CD4-positive, alpha-beta T cell (primary cell): ENCODE data around the gene ARVCF. TPM values are rescaled to one million over a fixed set of nuclear protein-coding genes. Genes with fewer than 3 reads are reported as not detected.
A peak's percentile ranks its signal among the peaks of the same experiment; 100 is the strongest.

ENCODE experiments used
- ATAC-seq: fragments of 200-7000 bp; cut with Tn5 transposase; one replicate; pipeline ENCODE4 v1.10.0; 2022; ENCODE audit warnings: mild to moderate bottlenecking; ENCODE audit not compliant: poor library complexity
- CTCF ChIA-PET: fragments of 350-600 bp; sonication (Branson Sonifier 250); formaldehyde crosslinking; loops from one replicate; lab custom pipeline; 2021; ENCODE audit warnings: antibody characterized with exemption, inconsistent platforms; lab: Charles Lee
- POLR2A ChIA-PET: fragments of 350-600 bp; sonication (Branson Sonifier 250); formaldehyde crosslinking; loops from one replicate; lab custom pipeline; 2021; ENCODE audit warnings: antibody characterized with exemption, inconsistent platforms; lab: Charles Lee
- DNase-seq, 14 experiments: peaks; one replicate each; pipeline ENCODE4 v3.0.0-alpha.2; 2013 to 2020; ENCODE audit warnings: mixed read lengths in 2 of 14
- H3K27ac ChIP-seq, 2 donors: one replicate each; pipeline versions ENCODE4 v1.5.1 to v1.7.0; 2013; ENCODE audit warnings: low read length in 2 of 2, low read depth in 1 of 2, mild to moderate bottlenecking in 1 of 2
- H3K27me3 ChIP-seq, 2 experiments: 1 replicate in 1 of 2; 2 replicates in 1 of 2; pipeline versions ENCODE4 v1.6.1 to v1.7.0; 2013; ENCODE audit warnings: low read length in 2 of 2, control low read depth in 1 of 2, mild to moderate bottlenecking in 1 of 2, moderate library complexity in 1 of 2; ENCODE audit not compliant: insufficient read depth in 2 of 2, control insufficient read depth in 1 of 2
- H3K36me3 ChIP-seq: one replicate; pipeline ENCODE4 v1.6.1; 2013; ENCODE audit warnings: low read length, control low read depth; ENCODE audit not compliant: insufficient read depth
- H3K4me1 ChIP-seq: one replicate; pipeline ENCODE4 v1.6.1; 2013; ENCODE audit warnings: low read length, control low read depth; ENCODE audit not compliant: insufficient read depth
- H3K4me3 ChIP-seq: one replicate; pipeline ENCODE4 v1.5.1; 2013; ENCODE audit warnings: mild to moderate bottlenecking, low read length, moderate library complexity
- H3K9me3 ChIP-seq, 2 experiments: 1 replicate in 1 of 2; 2 replicates in 1 of 2; pipeline versions ENCODE4 v1.6.1 to v1.7.0; 2013; ENCODE audit warnings: low read length in 2 of 2, mild to moderate bottlenecking in 2 of 2, control low read depth in 1 of 2, moderate library complexity in 1 of 2; ENCODE audit not compliant: control insufficient read depth in 1 of 2, insufficient read depth in 1 of 2
- H3K27ac Mint-ChIP-seq: one replicate; pipeline ENCODE4 v1.8.0; 2020; ENCODE audit warnings: mixed read lengths
- H3K27me3 Mint-ChIP-seq: one replicate; pipeline ENCODE4 v1.8.0; 2021; ENCODE audit warnings: mixed read lengths
- H3K36me3 Mint-ChIP-seq: one replicate; pipeline ENCODE4 v1.8.0; 2021; ENCODE audit warnings: low read depth, mixed read lengths
- H3K4me1 Mint-ChIP-seq: one replicate; pipeline ENCODE4 v1.8.0; 2021; ENCODE audit warnings: low read depth, mixed read lengths
- H3K4me3 Mint-ChIP-seq: one replicate; pipeline ENCODE4 v1.8.0; 2020; ENCODE audit warnings: mild to moderate bottlenecking, mixed read lengths
- H3K9me3 Mint-ChIP-seq: one replicate; pipeline ENCODE4 v1.8.0; 2020; ENCODE audit warnings: mixed read lengths
- intact Hi-C, 2 experiments: fragments of 100-400 bp; cut with DNase I in 1 of 2; cut with micrococcal nuclease in 1 of 2; formaldehyde crosslinking; loops; one replicate each; pipeline versions ENCODE4 v1.15.1 to v1.9.0; 2023 to 2025; cut with DNase I, micrococcal nuclease
- polyA plus RNA-seq, 2 donors: library from polyadenylated mRNA; unstranded; fragments of 120-200 nt; gene quantifications; one replicate each; pipeline ENCODE4 v1.2.1, GENCODE V29; 2013
- total RNA-seq, 174 experiments: library from RNA in 2 of 174; stranded (reverse) in 2 of 174; gene quantifications; one replicate each; pipeline ENCODE4 v1.2.3 and lab custom pipeline; 2021 to 2026
- TF ChIP-seq, protein P1 (sequence below): fragments of 200-600 bp; IDR thresholded peaks from one replicate; pipeline ENCODE4 v1.8.0; 2022; ENCODE audit warnings: antibody characterized with exemption, mild to moderate bottlenecking

The ARVCF gene, protein sequence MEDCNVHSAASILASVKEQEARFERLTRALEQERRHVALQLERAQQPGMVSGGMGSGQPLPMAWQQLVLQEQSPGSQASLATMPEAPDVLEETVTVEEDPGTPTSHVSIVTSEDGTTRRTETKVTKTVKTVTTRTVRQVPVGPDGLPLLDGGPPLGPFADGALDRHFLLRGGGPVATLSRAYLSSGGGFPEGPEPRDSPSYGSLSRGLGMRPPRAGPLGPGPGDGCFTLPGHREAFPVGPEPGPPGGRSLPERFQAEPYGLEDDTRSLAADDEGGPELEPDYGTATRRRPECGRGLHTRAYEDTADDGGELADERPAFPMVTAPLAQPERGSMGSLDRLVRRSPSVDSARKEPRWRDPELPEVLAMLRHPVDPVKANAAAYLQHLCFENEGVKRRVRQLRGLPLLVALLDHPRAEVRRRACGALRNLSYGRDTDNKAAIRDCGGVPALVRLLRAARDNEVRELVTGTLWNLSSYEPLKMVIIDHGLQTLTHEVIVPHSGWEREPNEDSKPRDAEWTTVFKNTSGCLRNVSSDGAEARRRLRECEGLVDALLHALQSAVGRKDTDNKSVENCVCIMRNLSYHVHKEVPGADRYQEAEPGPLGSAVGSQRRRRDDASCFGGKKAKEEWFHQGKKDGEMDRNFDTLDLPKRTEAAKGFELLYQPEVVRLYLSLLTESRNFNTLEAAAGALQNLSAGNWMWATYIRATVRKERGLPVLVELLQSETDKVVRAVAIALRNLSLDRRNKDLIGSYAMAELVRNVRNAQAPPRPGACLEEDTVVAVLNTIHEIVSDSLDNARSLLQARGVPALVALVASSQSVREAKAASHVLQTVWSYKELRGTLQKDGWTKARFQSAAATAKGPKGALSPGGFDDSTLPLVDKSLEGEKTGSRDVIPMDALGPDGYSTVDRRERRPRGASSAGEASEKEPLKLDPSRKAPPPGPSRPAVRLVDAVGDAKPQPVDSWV
- total RNA-seq, result 1 to 10 TPM; 2.2 to 2.5 TPM
- polyA plus RNA-seq (2013, experiment 1 of 2), result 1.3 TPM
- polyA plus RNA-seq (2013, experiment 2 of 2), result 3.4 TPM
- total RNA-seq (lab: John Stamatoyannopoulos, UW), result 0.23 to 14.3 (median 4.4) reads per million in 172 experiments

DNA sequence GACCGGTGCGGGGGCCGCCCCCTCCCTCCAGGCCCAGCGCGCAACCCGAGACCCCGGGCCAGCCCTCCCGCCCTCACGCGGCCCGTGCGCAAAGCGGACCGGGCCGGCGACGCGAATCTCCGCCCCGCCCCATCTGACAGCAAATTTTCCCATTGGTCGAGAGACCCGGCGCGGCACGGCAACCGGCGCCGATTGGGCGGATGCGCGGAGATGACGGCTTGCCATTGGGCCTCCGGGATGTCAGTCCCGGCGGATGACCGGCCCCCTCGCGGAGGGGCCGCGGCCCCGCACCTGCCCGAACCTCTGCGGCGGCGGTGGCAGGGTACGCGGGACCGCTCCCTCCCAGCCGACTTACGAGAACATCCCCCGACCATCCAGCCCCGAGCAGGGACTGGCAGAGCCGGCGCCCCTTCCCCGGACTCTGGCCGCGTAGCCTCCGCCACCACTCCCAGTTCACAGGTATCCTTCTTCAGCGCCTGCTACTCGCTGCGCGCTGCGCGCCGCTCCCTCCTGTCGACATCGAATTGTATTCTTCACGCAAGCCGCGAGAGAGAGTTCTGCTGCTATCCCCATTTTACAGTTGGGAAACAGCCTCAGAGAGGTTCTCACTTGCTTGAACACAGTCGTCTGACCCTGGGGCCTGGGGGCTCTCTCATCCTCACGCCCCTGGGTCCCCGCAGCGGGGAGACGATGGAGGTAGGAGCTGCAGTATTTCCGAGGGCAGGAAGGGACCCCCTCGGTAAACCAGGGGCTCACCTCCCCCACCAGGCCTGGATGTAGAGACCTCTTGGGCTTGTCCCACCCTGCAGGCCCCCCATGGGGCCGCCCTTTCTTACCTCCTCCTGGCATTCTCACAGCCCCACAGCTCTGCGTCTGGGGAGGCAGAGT lies at the start of gene ARVCF:
Gene ARVCF, minus strand, starts transcription at position 90 of the 888 bp plus-strand sequence. CDS start 26,029 bp downstream, outside the sequence.
- peak; percentile 68 for ATAC-seq
- peak within 1 kb of the TSS; percentile 88 for H3K4me3 ChIP-seq
- Mint-ChIP-seq H3K9me3 (no peaks in the 10 kb centered on the region), H3K36me3 (peaks cover 4% of the 10 kb centered on the region), H3K4me3 (peak within 1 kb of the TSS; percentile 92), H3K27me3 (peaks cover 4% of the 10 kb centered on the region), H3K4me1 (peaks cover 26% of the 10 kb centered on the region), H3K27ac (peak within 1 kb of the TSS; percentile 73)
- ChIA-PET CTCF (no interaction called here), POLR2A (no interaction called here)
- H3K9me3 ChIP-seq, result no peaks in the 10 kb centered on the region
- H3K4me1 ChIP-seq, result peaks cover 35% of the 10 kb centered on the region
- H3K27ac ChIP-seq, result no peak within 1 kb of the TSS
- DNase-seq, result peak; percentile 86 to 96 (median 90)
- intact Hi-C loops, result loop anchor here (1.0 to 10.0 kb wide), 4 partner anchors 63 to 378 kb away; partner anchors contain the start of genes DGCR8 (in 1 of the 2), GNB1L (in 1 of the 2), RTL10 (in 1 of the 2) and ZDHHC8 (in 1 of the 2)
- H3K36me3 ChIP-seq, result no peaks in the 10 kb centered on the region
- peaks cover 0 to 3% of the 10 kb centered on the region in 2 experiments for H3K27me3 ChIP-seq
- TF ChIP-seq, protein P1, sequence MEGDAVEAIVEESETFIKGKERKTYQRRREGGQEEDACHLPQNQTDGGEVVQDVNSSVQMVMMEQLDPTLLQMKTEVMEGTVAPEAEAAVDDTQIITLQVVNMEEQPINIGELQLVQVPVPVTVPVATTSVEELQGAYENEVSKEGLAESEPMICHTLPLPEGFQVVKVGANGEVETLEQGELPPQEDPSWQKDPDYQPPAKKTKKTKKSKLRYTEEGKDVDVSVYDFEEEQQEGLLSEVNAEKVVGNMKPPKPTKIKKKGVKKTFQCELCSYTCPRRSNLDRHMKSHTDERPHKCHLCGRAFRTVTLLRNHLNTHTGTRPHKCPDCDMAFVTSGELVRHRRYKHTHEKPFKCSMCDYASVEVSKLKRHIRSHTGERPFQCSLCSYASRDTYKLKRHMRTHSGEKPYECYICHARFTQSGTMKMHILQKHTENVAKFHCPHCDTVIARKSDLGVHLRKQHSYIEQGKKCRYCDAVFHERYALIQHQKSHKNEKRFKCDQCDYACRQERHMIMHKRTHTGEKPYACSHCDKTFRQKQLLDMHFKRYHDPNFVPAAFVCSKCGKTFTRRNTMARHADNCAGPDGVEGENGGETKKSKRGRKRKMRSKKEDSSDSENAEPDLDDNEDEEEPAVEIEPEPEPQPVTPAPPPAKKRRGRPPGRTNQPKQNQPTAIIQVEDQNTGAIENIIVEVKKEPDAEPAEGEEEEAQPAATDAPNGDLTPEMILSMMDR, result peak; percentile 6

DNA sequence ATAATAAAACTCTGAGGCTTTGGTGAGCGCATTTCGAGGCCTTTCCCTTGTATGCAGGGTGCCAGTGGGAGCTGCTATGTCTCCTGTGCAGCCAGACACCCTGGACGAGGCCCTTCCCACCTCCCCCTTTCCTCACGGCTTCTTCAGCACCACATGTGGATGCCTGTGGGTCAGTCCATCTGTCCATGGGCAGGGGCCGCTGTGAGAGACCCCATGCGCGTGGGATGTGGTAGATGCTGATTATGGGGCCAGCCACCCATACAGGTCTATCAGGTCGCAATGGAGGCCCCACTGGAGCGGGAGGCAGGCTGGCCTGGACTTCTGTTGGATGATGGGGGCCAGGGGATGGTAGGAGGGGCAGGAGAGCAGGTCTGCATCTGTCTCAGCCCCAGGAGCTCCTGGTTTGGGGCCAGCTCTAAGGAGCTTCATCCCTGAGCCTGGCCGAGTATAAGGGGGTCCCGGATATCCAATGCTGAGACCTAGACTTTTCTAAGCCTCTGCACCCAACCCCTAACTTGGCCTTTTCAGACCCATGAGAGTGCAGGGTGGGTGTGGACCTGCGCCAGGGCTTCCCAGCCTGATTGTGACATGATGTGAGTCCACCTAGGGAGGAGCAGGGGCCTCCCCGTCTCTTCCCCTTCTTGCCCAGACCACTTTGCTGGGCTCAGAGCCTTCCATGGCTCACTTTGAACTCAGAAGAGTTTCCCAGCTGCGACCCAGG lies 49.4 kb upstream of the ARVCF start:
- no peaks in the 10 kb centered on the region for H3K27me3 ChIP-seq
- Mint-ChIP-seq H3K36me3 (peaks cover 20% of the 10 kb centered on the region), H3K27me3 (no peaks in the 10 kb centered on the region), H3K9me3 (no peaks in the 10 kb centered on the region), H3K4me1 (no peaks in the 10 kb centered on the region), H3K27ac (no peak overlapping the region), H3K4me3 (no peak overlapping the region)
- no peaks in the 10 kb centered on the region for H3K9me3 ChIP-seq
- H3K4me1 ChIP-seq, result no peaks in the 10 kb centered on the region
- DNase-seq (no peak), ATAC-seq (no peak)
- intact Hi-C loops, result no loop called here
- H3K36me3 ChIP-seq, result peaks cover 31% of the 10 kb centered on the region
- ChIA-PET CTCF (no interaction called here), POLR2A (no interaction called here)
- H3K27ac ChIP-seq, result no peak overlapping the region
- no peak overlapping the region for H3K4me3 ChIP-seq
- TF ChIP-seq, protein P1, result no peak
